ENCODE results near the gene TLE1.

TLE1 gene

DNA sequence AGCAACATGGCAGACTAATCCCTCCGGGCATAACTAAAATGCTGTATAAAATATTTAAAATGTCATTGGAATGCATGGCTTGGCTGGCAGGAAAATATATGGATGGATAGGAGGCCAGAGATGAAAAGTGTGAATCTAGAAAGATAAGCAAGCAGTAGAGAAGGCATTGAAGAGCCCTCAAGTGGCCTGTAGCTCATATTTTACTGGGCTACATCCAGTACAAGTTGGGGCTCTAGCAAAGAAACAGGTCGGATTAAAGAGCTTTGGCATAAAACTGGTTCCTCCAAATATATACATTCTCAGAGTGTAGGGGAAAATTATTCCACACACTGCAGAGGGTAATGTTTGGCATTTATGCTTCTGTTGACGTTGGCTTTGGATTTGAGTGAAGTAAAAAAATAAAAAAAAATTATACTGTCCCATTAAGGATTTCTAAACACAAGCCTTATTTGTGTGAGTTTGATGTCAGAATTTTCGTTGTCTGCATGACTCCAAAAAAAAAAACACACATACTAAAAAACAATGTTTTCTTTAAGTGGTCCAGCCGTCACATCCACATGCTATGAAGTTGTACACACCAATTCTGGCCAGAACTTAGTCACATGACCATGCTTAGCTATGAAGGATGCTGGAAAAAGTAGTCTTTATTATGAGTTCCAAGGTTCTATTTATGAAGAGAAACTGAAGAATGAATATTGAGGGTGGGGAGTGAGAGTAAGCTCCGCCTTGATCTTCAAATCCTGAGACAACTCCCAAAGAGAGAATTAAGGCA is 147.0 kb downstream of the TLE1 start:
- DNase-seq, result no peak

DNA sequence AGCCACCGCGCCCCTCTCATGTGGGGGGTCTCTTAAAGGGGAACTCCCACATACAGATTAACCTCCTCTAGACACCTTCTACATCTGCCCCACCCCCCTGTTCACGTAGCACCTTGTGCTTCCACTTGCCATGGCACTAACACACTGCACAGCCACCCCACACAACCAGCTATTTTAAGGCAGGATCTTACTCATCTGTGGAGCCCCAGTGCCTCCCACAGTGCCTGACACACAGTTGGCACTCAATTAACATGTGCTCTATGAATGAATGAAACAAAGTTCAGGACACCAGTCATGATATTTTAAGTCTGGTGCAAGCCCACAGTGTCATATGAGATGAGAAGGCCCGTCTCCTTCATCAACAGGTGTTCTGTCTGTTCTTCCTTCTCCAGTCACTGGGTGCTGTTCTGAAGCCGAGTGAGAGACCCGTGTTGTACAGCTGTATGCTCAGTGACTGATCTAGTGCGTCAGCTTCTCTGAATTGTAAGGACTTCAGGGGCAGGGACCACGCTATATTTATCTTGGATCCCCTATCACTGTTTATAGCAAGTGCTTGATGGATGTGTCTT is 149.1 kb downstream of the TLE1 start:
- no peak for DNase-seq

DNA sequence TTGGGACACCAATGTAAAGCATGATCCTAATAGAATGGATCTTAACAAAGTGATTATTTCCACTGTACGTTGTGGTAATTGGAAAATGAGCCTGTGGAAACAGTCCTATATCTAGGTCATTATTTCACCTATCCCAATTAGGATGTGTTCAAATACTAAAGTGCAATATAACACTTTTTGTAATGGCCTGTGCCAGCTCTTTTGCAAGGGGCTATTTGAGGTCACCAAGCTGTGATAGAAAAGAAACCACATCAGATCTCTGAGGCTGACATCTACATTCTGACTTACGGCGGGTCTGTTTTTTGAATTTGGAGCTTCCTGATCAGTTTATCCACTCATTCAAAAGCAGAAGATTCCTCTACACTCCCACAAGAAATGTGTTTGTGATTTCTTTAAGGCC is 150.0 kb downstream of the TLE1 start:
- no peak for DNase-seq

DNA sequence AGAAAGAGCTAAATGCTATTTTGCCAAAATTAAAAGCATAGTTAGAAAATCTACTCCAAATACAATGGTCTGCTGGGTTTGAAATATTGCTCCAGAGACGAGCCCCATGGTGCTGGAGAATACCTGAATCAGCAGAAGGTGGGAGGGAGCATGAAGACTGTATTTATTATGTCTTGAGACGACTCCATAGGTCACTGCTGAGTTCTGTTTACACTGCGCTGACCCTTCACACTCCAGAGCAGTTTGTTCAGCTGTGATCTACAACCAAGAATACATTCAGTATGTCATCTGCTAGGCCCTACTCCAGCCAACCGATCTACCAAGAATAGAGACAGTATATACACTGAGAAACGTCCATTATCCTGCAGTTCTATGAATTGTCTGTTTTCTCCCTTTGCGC is 150.5 kb downstream of the TLE1 start:
- DNase-seq, result no peak

DNA sequence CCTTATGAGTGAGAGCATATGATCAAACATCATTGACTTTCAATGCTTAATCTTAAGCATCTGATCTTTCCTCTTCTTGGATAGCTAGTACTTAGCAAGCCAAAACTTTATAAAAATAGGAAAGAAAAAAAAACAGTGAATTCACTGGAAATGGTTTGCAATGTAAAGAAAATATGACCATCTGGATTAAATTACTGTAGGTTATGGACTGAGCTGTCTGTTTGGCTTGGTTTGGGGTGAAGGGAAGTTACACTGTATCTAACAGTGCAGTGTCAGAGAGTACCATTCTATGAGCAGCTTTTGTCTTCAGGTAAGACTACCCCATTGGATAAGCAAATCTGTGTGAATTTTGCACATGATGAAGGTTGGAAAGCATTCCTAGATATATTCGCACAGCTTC is 151.4 kb downstream of the TLE1 start:
- DNase-seq, result no peak

DNA sequence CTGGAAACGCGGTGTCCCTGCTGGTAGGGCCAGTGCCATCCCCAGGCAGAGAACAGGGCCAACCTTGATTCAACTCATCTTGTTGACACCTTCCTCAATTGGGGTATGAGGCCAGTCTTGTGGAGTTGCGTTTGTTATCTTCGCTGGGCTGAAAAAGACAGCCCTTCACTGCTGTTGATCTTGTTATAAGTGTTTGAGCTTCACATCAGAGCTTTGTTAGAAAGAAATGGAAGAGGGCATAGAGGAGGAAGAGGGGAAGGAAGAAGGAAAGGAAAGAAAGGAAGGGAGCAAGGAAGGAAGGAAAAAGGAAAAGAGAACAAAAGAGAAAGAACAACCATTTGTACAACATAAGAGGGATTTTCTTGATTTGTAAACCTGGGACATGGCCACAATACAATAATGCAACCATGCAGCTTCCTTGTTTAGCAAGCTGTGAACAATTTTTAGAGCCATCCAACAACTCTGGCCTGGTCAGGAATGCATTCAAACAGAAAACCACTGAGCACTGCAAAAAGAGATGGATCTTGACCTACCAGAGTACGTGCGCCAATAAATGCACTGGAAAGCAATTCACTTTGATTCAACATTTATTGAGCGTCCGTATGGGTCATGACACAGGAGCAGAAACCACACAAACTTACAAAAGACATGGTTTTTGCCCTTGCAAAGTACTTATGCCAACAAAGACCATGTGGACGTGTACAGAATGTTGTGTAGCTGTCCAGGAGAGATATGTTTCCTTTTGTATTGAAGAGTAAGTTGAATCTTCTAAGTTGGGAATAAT is 152.9 kb downstream of the TLE1 start:
- no peak for DNase-seq

DNA sequence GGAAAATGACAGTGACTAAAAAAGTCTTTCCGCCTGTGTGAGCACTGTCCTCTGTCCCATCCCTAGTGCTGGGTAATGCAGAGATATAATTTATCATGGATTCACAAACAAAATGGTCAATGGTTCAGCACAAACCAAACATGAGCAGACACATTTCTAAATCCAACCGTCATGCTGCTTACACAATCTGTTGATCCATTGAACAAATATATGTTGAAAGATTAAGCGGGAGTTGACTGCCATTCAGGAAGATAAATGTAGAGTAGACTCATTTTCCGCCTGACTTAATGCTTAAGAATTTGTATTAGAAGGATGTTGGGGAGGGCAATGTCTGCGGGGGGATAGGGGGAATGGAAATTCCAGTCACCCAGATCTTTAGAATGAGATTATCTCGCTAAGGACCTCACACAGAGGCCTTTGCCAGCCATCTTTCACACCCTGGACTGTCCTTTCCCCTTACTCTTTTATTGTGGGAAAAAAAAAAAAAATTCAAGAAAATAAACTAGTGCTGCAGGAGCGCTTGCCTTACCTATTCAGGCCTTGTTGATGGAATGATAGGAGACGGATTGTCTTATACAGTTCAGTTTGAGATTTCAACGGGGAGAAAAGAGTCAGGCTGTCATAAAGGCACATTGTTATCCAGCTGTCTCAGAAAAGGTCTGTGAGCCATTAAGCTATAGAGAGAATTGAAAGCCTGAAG is 153.7 kb downstream of the TLE1 start:
- DNase-seq, result no peak

DNA sequence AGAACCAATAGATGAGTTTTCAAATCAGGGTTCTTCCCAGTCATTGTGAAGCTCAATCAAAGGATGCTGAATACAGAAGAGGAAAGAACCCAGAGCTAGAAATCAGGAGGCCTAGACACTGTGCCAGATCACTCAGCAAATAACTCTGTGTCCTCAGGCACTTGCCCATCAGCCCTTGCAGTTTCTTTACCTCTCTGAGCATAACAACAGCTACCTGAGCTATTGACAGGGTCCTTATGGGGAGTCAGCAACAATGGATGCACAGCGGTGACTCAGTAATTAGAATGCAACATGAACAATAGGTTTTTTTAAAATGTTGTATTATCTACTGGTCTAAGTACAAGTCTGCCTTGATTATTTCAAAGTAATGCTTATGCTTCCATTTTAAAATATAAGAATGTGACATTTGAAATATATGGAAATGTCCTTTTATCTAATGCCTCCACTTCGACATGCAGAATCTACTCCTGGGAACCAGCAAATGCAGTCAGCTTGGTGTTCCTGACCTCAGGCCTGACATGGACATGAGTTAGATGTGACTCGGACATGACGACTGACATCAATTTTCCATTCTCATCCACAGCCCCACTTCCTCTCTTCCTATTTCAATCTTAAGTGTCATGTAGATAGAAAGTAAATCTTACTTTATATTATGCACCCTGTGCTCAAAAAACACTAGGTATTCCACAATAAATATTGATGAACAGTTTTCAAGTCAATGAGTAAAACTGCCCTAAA is 155.0 kb downstream of the TLE1 start:
- DNase-seq, result no peak

All from NCI-H2029 (cell line).